OCI-LY3 (cell line): ENCODE measurements around the gene ZNRF2.

Experiments
- EZH2phosphoT487 ChIP-seq: fragments of 200-600 bp; shearing (Covaris generic); IDR thresholded peaks from 2 replicates; pipeline ENCODE4 v1.6.1; 2018; ENCODE audit warnings: antibody characterized with exemption, mixed run types, low read depth
- TF ChIP-seq, protein P1 (sequence below): fragments of 200-600, 300-600 bp; sonication (generic); IDR thresholded peaks from 2 replicates; pipeline ENCODE4 v1.5.1; 2014; ENCODE audit warnings: antibody characterized with exemption, low read length, low read depth

DNA sequence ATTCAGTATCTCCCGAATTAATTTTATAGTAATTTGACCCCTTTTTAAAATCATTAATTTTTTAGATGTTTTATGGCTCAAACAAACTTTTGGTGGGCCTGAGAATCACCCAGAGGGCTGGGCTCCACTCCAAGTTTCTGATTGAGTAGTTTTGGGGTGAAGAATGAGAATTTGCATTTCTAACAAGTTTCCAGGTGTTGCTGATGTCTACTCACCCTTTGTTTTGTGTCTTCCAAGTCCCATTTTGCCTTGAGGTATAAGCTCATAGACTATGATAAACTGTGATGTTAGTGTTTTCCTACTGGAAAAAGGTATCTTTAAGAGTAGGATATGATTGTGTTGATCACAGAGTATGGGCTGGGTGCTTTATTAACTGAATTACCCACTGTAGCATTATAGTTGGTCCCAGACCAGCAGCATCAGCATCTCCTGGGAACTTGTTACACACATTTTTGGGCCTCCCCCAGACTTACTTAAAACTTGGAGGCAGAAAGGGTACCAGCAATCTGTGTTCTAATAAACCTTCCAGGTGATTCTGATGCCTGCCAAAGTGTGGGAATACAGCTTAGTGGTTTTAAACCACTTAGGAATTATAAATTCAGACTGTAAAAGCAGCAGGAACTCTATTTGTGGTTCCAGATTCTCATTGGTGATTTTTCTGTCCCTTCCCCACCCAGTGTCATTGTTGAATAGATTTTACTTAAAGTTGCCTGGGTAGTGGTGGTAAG lies 19.1 kb downstream of the ZNRF2 start:
- TF ChIP-seq, protein P1, sequence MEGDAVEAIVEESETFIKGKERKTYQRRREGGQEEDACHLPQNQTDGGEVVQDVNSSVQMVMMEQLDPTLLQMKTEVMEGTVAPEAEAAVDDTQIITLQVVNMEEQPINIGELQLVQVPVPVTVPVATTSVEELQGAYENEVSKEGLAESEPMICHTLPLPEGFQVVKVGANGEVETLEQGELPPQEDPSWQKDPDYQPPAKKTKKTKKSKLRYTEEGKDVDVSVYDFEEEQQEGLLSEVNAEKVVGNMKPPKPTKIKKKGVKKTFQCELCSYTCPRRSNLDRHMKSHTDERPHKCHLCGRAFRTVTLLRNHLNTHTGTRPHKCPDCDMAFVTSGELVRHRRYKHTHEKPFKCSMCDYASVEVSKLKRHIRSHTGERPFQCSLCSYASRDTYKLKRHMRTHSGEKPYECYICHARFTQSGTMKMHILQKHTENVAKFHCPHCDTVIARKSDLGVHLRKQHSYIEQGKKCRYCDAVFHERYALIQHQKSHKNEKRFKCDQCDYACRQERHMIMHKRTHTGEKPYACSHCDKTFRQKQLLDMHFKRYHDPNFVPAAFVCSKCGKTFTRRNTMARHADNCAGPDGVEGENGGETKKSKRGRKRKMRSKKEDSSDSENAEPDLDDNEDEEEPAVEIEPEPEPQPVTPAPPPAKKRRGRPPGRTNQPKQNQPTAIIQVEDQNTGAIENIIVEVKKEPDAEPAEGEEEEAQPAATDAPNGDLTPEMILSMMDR = no peak
- TF ChIP-seq EZH2phosphoT487 = no peak
